M059J (cell line): ENCODE results near the gene CYSLTR2. TPM values are rescaled to one million over a fixed set of nuclear protein-coding genes. Genes with fewer than 3 reads are reported as not detected.
"Not testable (repeated sequence)": the region's sequence is repeated elsewhere in the genome, so short reads cannot be mapped to it uniquely, and the experiment has no call there.

Experiments
- DNase-seq: peaks from one replicate; pipeline ENCODE4 v3.0.0-alpha.2; 2012; ENCODE audit warnings: low read depth
- total RNA-seq: library from RNA; depleted of rRNA; stranded (reverse); fragments of >200 nt; shearing (Covaris generic); gene quantifications from 2 replicates; pipeline ENCODE4 v1.2.3, GENCODE V29; 2014

The CYSLTR2 gene
- total RNA-seq, 1 experiment from 2014 or later = 0.12 TPM

DNA sequence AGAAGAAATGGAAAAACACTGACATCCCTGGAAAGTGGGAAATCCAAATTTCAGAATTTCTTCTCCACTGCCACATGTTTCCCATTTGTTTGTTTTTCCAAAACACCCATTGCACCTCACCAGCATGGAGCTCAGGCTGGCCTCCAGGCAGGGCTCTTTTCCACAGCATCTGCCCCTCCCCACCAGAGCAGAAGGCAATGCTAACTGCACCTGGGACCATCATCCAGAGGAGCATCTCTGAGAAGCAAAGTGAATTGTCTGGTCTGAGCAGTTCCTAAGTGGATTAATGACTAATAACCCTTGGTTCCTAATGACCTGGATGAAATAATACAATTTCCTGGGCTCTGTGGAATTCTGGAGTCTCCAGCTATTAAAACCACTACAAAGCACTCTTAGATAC is 8.8 kb upstream of the CYSLTR2 start:
- DNase-seq = no peak

DNA sequence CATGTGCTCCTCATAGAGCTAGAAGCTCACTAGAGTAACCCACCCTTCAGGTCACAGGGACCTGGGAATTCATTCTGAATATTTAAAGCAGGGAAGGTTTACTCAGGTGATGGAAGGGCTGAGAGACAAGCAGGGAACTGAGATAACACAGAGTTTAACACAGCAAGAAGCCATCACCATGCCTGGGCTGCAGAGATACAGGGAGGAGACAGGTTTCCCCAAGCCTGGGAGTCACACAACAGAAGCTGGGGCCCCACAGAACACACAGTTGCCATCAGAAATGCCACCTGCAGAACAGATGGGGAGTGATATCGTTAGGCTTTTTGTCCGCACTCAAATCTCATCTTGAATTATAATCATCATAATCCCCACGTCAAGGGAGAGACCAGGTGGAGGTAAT is 7.9 kb upstream of the CYSLTR2 start:
- no peak for DNase-seq

DNA sequence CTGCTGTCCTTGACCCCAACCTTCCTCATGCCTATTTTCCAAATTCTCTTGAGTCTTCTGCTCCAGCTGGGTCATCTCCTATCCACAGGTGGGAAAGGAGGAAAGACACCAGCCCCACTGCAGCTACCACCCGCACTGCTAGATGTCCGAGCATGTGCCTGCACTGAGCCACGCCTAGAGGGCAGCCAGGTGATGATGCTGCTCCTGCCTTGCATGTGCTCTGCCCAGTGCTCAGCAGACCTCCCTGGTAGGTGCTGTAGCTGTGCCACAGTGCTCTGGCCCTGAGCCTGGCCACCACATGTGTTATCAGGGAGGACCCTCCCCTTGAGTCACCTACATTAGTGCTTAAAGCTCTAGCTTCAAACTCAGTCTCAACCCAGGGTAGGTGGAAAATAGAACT is 6.9 kb upstream of the CYSLTR2 start:
- no peak for DNase-seq

DNA sequence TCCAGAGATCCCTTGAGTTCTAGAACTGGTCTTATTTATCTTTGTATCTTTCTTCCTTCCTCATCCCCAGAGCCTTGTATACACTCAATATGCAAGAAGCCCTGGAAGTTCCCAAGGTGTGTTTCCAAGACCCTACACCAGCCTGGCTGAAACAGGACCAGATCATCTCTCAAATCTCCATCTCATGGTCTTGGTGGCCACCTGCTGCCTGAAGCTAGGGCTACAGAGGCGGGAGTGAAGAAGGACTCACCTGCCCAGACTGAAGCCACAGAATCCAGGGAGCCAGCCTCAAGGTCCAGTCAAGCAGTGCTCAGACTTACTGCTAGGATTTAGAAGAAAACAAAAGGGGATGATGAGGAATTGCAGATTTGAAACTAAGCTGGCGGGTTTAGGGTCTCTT is 6.1 kb upstream of the CYSLTR2 start:
- DNase-seq = no peak

DNA sequence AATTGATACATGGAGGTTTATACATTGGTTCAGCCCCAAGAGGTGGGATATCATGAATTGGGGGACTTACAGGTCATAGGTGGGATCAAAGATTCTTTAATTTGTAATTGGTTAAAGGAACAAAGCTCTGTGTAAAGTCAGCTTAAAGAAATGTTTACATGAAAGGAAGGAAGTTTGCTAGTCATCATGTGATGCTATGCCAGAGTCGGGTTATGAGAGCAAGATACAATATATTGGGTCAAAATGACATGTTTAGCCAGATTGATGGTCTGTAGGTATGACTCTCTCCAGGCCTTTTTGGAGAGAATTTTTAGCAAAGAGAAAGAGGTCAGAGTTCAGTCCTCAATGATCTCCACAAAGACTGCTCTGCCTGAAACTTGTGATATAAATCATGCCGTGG is 5.3 kb upstream of the CYSLTR2 start:
- DNase-seq = no peak

DNA sequence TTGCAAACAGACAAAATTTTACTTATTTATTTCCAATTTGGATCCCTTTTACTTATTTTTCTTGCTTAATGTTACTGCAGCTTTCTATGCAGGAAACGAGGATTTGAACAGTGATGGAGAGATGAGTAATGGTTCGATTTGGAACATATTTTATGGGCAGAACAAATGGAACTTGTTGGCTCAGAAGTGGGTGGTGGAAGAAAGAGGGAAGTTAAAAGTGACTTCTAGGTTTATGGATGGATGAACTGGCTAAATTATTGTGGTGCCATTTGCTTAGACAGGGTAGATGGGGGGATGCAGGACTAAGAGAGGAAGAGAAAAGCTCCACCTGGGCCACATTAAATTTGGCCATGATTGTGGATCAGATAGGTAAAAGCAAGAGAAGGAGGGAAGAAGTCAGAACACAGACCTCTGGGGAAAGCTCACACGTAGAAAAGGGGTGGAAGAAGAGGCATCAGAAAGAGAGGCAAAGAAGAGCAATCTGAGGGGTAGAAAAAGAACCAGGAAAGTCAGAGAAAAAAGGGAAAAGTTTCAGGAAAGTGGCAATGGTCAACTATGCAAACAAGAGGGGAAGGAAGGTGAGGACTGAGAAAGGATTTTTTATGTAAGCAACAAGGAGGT is 768 bp upstream of the CYSLTR2 start:
- no peak for DNase-seq

DNA sequence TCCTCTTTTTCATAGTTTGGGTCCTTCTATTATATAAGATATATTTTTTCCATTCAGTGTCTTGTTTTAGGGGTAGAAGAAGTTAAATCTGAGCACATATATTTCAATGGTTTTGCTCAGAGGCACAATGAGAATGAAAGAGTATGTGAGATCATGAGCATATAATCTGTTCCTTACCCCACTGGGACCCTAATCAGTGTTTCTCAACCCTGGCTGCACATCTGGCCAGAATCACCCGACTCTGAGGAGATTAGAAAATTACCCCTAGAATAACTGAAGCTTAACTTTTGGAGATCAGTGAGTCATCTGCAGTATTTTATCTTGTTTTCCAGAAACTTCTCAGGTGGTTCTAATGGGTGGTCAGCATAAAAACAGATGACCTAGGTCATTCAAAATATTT is 782 bp downstream of the CYSLTR2 start:
- DNase-seq = no peak

DNA sequence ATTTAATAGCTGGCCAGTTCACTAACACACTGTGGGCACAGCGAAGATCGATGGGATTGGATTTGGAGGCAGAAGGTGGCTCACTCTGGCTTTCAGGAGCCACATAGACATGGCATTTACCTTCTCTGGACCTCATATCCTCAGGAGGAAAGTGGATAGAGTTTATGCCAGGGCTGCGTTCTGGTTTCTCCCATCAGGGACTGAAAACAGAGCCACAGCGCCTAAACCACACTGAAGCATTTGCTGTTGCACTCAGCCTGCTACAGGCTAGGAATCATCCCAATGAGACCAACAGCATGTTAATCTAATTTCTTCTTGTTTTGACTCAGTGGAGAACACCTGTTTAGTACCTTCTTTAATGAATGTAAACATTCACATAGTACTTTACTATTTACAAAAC is 1.6 kb downstream of the CYSLTR2 start:
- DNase-seq = no peak

DNA sequence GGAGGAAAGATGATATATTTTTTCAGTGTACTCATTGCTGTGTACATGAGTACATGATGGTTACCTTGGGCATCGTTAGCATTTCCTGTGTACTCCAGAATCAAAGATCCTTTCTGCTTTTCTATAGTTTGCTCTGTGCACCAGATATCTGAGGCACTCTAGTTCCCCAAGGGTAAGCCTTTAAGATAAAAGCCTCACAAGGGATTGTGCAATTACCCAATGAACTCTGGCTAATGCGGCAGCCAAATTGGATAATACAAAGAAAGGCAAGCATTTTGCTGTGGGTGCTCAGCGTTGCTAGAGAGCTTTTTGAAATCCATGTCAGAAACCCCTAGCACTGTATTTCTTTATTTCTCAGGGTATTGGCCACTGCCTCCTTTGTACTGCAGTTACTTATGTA is 2.9 kb downstream of the CYSLTR2 start:
- no peak for DNase-seq

DNA sequence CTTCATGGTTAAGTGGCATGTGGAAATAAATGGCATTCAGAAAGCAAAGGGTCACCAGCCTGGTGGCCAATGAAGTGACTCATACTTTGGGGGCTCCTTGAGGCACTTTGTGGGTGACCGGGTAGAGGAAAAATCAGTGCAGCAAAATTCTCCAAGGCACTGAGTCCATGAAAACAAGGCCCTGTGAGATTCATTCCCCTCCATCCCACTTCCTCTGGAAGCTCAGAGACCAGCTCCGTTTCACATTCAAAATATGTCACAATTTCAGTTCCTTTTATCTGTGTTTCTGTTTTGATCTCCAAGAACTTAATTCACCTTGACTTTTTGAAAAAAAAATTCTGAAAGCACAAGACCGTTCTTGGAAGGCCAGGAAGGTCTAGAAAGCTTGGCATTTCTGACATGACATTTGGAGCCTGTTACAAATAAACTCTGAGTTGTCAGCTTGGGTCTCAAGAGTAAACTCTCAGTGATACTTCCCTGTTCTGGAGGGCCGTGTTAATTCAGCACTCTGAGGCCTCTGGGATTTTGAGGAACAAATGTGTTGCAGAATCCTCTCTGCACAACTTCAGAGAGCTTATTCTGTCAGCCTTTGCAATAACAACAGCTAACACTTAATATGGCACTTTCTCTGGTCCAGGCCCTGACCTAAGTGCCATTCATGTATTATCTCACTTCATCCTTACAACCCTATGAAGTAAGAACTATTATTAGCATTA is 6.8 kb downstream of the CYSLTR2 start:
- DNase-seq = no peak

DNA sequence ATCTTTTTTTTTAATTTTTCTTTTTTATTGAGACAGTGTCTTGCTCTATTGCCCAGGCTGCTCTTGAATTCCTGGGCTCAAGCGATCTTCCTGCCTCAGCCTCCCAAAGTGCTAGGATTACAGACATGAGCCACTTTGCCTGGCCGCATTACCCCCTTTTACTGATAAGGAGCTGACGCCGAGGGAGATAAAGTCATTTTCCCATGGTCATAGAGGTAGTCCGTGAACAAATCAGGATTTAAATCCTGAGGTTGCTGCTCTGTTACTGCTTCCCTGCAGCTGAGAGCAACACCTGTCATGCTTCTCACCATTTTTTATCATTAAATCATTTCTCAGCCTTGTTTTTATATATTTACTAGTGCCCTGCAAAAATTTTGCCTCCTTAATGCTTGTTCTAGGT is 7.4 kb downstream of the CYSLTR2 start:
- DNase-seq = no peak

DNA sequence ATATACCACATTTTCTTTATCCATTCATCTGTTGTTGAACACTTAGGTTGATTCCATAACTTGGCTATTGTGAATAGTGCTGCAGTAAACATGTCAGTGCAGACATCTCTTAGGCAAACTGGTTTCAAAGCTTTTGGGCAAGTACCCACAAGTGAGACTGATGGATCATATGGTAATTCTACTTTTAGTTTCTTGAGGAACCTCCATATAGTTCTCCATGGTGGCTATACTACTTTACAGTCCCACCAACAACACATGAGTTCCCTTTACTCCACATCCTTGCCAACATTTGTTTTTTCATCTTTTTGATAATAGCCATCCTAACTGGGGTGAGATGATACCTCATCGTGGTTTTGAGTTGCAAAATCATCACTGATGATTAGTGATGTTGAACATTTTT is 8.5 kb downstream of the CYSLTR2 start:
- DNase-seq = no peak

DNA sequence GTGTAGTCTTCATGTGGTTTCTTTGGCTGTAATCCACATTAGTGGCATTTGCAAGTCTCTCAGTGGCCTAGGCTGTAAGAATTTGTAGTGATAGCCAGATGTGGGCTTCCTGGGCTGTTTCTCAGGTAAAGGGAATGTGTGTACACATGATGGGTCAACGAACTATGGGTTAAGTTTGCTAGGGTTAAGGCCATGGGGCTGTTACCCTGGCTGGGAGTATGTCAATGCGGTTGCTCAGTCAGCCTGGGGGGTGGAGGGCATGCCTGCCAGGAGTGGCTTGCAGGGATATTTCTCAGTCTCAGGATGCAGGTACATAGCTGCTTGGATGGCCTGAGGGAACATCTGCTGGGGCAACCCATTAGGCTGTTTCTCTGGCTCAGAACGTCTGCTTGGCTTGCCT is 13.4 kb downstream of the CYSLTR2 start:
- no peak for DNase-seq

DNA sequence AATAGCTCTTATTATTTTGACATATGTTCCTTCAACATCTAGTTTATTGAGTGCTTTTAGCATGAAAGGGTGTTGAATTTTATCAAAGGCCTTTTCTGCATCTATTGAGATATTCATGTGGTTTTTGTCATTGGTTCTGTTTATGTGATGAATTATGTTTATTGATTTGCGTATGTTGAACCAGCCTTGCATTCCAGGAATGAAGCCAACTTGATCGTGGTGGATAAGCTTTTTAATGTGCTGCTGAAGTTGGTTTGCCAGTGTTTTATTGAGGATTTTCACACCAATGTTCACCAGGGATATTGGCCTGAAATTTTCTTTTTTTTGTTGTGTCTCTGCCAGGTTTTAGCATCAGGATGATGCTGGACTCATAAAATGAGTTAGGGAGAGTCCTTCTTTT is 17.7 kb downstream of the CYSLTR2 start:
- not testable (repeated sequence) for DNase-seq

DNA sequence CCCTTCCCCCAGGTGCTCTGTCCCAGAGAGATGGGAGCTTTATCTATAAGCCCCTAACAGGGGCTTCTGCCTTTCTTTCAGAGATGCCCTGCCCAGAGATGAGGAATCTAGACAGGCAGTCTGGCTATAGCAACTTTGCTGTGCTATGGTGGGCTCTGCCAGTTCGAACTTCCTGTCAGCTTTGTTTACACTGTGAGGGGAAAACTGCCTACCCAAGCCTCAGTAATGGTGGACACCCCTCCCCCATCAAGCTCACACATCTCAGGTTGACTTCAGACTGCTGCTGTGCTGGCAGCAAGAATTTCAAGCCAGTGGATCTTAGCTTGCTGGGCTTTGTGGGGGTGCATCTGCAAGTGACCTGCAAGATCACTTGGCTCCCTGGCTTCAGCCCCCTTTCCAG is 21.5 kb downstream of the CYSLTR2 start:
- no peak for DNase-seq

DNA sequence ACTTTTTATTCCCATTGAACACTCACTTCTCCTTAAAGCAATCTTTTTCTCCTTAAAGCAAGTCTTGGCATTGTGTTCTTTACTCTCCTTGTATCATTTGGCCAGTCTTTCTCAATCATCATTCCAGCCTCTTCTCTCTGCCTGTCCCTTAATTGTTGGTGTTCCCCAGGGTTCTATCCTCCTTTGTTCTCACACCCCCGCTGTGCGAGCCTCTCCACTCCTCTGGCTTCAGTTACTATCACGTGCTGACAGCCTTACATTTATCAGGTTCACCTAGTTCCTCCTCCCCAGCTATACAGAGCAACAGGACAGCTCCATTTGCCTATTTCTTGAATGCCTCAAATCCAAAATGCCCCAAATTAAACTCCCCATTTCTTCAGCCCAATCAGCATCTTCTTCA is 24.6 kb downstream of the CYSLTR2 start:
- no peak for DNase-seq

DNA sequence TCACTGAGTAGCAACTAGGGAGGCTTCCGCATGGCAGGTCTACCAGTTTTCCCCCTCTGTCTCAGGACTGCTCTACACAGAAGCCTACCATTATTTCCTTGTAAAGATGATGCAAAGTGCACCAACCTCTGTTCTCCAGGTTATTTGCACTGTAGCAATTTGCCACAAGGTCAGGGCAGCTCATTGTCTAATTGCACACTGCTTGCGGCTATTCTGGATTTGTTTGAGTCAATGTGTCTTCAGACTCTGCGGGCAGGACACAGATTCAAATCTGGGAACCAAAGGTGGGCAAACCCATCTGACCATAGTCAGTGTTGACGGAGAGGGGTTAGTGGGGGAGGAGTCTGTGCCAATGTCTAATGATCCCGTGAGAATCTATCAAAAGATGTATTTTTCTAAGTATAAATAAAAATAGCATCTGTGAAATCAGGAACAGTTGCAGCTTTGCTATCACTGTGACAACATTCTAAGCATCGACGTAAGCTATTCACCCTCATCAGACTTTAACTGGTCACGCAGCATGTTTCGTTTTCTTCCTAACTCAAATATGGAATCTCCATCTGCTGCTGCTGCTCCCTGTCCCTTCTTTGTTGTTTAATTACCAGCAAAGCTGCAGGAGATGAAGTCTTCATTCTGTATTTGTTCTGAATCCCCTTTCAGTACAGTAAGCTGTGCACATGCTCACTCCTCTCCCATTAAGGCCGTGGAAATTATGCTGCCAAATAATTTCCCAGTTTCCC is 26.4 kb downstream of the CYSLTR2 start:
- no peak for DNase-seq

DNA sequence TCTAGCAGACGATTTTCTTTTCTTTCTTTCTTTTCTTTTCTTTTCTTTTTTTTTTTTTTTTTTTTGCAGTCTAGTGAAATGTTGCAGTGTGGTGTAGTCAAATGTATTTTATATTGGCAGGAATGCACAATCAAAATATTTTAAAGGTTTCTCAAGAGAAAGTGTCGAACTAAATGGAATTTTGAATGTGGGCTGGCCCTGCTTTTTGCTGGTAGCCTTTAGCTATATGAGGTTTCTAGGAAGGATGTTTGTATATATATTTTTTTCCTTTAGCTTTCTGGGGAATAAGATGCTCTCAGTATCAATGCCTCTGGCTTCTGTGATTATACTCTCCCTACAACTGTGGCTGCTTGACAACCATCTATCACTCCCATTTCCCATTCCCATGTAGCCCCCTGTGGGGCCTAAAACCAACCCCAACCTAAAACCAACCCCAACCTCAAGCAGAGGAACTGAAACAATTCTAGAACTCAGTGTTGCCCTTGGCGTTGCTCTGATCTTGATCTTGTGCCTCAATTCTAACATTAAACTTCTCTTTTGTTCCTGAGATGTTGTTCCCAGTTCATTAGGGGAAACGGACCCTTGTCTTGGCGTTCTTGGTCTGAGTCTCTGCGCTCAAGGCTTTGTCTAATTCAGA is 27.1 kb downstream of the CYSLTR2 start:
- no peak for DNase-seq

DNA sequence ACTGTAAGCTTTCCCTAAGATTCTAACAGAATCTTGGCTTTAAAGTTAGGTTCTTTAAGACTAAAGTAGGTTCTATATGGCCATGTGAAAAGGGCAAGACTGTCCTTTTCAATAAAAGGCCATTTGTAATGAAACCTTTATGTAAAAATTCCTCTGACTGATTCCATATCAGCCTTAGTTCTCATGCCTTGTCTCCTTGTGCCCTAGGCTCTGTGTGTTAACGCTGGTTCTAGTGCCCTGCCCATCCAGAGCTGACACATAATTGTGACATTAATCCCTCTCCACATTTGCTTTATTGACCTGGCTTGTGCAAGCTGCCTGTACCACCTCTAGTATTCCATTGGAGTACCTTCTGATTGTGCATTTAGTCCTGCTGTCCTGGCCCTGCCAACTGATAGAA is 28.2 kb downstream of the CYSLTR2 start:
- DNase-seq = no peak

DNA sequence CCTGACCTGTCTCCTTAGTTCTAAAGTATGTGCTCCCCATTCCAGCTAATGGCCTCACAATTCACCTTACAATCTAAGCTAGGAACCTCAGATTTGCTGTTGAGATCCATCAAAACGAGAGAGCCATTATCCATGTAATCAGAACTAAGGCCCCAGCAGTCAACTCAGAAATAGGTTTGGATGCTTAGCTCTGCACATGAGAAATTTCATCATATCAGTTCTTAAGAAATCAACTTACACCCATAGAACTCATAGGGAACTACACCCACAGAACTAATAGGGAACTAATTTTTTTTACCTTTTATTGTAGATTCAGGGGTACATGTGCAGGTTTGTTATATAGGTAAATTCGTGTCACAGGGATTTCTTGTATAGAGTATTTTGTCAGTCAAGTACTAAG is 28.7 kb downstream of the CYSLTR2 start:
- DNase-seq = no peak

DNA sequence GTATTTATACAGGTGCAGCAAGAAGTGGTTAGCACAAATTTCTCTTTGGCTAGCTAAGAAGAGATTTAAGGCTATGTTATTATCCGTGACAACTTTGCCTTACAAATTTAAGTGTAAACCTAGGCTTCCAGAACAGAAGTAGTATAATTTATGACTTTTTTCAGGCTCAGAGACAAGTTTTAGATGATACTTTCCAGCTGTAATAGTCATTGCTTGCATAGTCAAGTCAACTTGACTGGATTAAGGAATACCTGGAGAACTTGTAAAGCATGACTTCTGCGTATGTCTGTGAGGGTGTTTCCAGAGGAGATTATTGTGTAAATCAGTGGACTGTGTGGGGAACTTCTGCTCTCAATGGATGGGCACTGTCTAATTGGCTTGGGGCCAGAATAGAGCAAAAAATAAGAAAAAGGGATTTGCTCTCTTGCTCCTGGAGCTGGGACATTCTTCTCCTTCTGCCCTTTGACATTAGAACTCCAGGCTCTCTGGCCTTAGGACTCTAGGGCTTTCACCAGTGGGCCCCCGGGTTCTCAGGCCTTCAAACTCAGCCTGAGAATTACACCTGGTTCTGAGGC is 33.0 kb downstream of the CYSLTR2 start:
- DNase-seq = no peak

DNA sequence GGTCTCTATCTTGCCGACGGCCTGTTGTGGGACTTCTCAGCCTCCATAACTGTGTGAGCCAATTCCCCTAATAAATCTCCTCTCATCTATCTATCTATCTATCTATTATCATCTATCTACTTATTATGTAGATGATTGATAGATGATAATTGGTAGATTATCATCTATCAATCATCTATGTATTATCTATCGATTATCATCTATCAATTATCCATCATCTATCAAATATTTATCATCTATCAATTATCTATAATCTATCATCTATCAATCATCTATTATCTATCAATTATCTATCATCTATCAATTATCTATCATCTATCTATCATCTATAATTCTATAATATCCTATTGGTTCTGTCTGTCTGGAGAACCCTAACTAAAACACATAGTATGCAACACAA is 33.5 kb downstream of the CYSLTR2 start:
- DNase-seq = no peak
